GM13977 (cell line): ENCODE results near the gene FBXO27.
"Not testable (repeated sequence)": the region's sequence is repeated elsewhere in the genome, so short reads cannot be mapped to it uniquely, and the experiment has no call there.

Source experiments
- DNase-seq: peaks from one replicate; pipeline ENCODE4 v3.0.0; 2012; ENCODE audit warnings: low spot score
- CTCF ChIP-seq: IDR thresholded peaks from 2 replicates; pipeline ENCODE4 v1.5.1; 2012; ENCODE audit warnings: mild to moderate bottlenecking, control low read depth; ENCODE audit not compliant: insufficient read depth; ENCODE audit errors: extremely low read depth, missing control alignments
- in situ Hi-C: fragments of 300-500 bp; cut with MboI; formaldehyde crosslinking; loops from one replicate; pipeline ENCODE4 v1.12.0; 2022; ENCODE audit warnings: low sequenced_read_pairs, low pct_unique_long_range_greater_than_20kb, mixed read lengths, inconsistent platforms; ENCODE audit not compliant: unreplicated experiment

The FBXO27 gene

GRCh38 chr19:38993271-38993670 is 39.1 kb downstream of the FBXO27 start:
- in situ Hi-C loops, result no loop called here
- no peak for DNase-seq
- no peak for TF ChIP-seq CTCF

- in situ Hi-C loops, result no loop called here
- no peak for TF ChIP-seq CTCF
- DNase-seq, result no peak
Observed at GRCh38 chr19:38990949-38991697, 41.2 kb downstream of the FBXO27 start.

GRCh38 chr19:38989614-38990013 is 42.7 kb downstream of the FBXO27 start:
- in situ Hi-C loops, DNase-seq: not testable (repeated sequence)

- DNase-seq, result no peak
- in situ Hi-C loops, result no loop called here
- TF ChIP-seq CTCF, result no peak
Observed at GRCh38 chr19:38989066-38989605, 43.2 kb downstream of the FBXO27 start.

GRCh38 chr19:38988627-38989026 is 43.7 kb downstream of the FBXO27 start:
- DNase-seq, in situ Hi-C loops: not testable (repeated sequence)

GRCh38 chr19:38987745-38988144 is 44.6 kb downstream of the FBXO27 start:
- DNase-seq, in situ Hi-C loops: not testable (repeated sequence)

GRCh38 chr19:38985262-38985661 is 47.1 kb downstream of the FBXO27 start:
- in situ Hi-C loops, result no loop called here
- DNase-seq, result no peak
- no peak for TF ChIP-seq CTCF

GRCh38 chr19:38980583-38981374 is 51.6 kb downstream of the FBXO27 start:
- no peak for TF ChIP-seq CTCF
- no peak for DNase-seq
- in situ Hi-C loops, result no loop called here
